Gastroesophageal sphincter (tissue), 4 donors: ENCODE data around the gene DNAAF6. TPM values are rescaled to one million over a fixed set of nuclear protein-coding genes. Genes with fewer than 3 reads are reported as not detected.

ENCODE experiments used
- ATAC-seq: fragments of 150-250 bp; one replicate; pipeline ENCODE4 v1.9.1; 2016; ENCODE audit warnings: mild to moderate bottlenecking, moderate library complexity
- H3K27ac ChIP-seq, 4 donors: fragments of 200-600 bp; sonication (generic) in 3 of 4; 1 replicate in 3 of 4; 2 replicates in 1 of 4; pipeline ENCODE4 v1.5.1; 2016 to 2019
- H3K27me3 ChIP-seq: fragments of 200-600 bp; sonication (generic); one replicate; pipeline ENCODE4 v1.5.1; 2019
- H3K36me3 ChIP-seq, 2 donors: fragments of 200-600 bp; sonication (generic); one replicate each; pipeline ENCODE4 v1.5.1; 2019; ENCODE audit warnings: control low read depth in 1 of 2
- H3K4me1 ChIP-seq, 3 donors: fragments of 200-600 bp; sonication (generic); 1 replicate in 2 of 3; 2 replicates in 1 of 3; pipeline ENCODE4 v1.5.1; 2016 to 2019; ENCODE audit warnings: control low read depth in 2 of 3
- H3K4me3 ChIP-seq, 2 donors: fragments of 200-600 bp; sonication (generic); one replicate each; pipeline ENCODE4 v1.5.1; 2019; ENCODE audit warnings: mild to moderate bottlenecking in 1 of 2, moderate library complexity in 1 of 2
- H3K9me3 ChIP-seq, 3 donors: fragments of 200-600 bp; sonication (generic); one replicate each; pipeline ENCODE4 v1.5.1; 2017 to 2019; ENCODE audit warnings: control low read depth in 2 of 3
- EP300 ChIP-seq: sonication (generic); formaldehyde crosslinking; IDR thresholded peaks from one replicate; pipeline ENCODE4 v1.6.1; 2017; ENCODE audit warnings: antibody characterized with exemption, mild to moderate bottlenecking
- POLR2A ChIP-seq, 2 donors: fragments of 450-650 bp; IDR thresholded peaks; one replicate each; pipeline ENCODE4 v1.6.1; 2017; ENCODE audit warnings: antibody characterized with exemption in 2 of 2, mild to moderate bottlenecking in 2 of 2, moderate library complexity in 1 of 2
- POLR2AphosphoS5 ChIP-seq: sonication (generic); formaldehyde crosslinking; IDR thresholded peaks from one replicate; pipeline ENCODE4 v1.6.1; 2017; ENCODE audit warnings: antibody characterized with exemption
- WGBS, 2 donors: methylation state at CpG; one replicate each; pipeline ENCODE4 v1.1.5; 2018; ENCODE audit warnings: low coverage in 1 of 2; 5-methylcytosine and 5-hydroxymethylcytosine counted together
- total RNA-seq, 4 donors: library from RNA; depleted of rRNA; stranded (reverse); fragments of >200 nt; gene quantifications; one replicate each; pipeline ENCODE4 v1.1.0, GENCODE V29; 2016
- TF ChIP-seq, protein P1 (sequence below), 4 experiments: fragments of 200-600 bp in 2 of 4; fragments of 450-650 bp in 2 of 4; sonication (generic) in 1 of 4; IDR thresholded peaks; one replicate each; pipeline ENCODE4 v1.5.1; 2017 to 2019; ENCODE audit warnings: antibody characterized with exemption in 4 of 4, mild to moderate bottlenecking in 2 of 4, moderate library complexity in 2 of 4

The DNAAF6 gene
- total RNA-seq, 4 donors from 2014 or later: 0.19 TPM; not detected in 3

GRCh38 chrX:107207089-107207488 lies 678 bp downstream of the DNAAF6 start:
- Histone ChIP-seq H3K36me3 (no peaks in the 10 kb centered on the region), H3K4me3 (no peak overlapping the region), H3K27ac (no peak overlapping the region), H3K27me3 (no peaks in the 10 kb centered on the region), H3K9me3 (no peaks in the 10 kb centered on the region), H3K4me1 (peaks cover 0 to 4% (median 0%) of the 10 kb centered on the region in 3 donors)
- ATAC-seq: no peak
- WGBS, 2 donors: 88 to 92% methylated on average over 1 to 5 of the region's 7 CpGs
- TF ChIP-seq EP300: no peak
- no peak for TF ChIP-seq POLR2A (IDR thresholded peaks at IDR 0.05)
- TF ChIP-seq, protein P1, sequence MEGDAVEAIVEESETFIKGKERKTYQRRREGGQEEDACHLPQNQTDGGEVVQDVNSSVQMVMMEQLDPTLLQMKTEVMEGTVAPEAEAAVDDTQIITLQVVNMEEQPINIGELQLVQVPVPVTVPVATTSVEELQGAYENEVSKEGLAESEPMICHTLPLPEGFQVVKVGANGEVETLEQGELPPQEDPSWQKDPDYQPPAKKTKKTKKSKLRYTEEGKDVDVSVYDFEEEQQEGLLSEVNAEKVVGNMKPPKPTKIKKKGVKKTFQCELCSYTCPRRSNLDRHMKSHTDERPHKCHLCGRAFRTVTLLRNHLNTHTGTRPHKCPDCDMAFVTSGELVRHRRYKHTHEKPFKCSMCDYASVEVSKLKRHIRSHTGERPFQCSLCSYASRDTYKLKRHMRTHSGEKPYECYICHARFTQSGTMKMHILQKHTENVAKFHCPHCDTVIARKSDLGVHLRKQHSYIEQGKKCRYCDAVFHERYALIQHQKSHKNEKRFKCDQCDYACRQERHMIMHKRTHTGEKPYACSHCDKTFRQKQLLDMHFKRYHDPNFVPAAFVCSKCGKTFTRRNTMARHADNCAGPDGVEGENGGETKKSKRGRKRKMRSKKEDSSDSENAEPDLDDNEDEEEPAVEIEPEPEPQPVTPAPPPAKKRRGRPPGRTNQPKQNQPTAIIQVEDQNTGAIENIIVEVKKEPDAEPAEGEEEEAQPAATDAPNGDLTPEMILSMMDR (IDR thresholded peaks at IDR 0.05): no peak
- no peak for TF ChIP-seq POLR2AphosphoS5

DNA sequence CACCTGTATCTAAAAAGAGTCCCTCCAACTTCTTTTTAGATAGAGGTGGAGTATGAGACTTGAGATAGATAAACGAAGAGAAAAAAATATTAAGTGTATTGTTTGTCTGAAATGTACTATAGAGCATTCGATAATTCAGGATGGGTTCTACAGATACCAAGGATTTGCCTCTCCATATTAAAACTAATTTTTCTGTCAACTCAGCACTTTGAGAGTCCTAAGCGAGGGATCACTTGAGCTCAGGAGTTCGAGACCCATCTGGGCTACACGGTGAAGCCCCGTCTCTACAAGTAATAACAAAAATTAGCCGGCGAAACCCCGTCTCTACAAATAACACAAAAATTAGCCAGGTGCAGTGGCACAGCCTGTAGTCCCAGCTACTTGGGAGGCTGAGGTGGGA lies 1.5 kb downstream of the DNAAF6 start:
- no peaks in the 10 kb centered on the region for H3K27me3 ChIP-seq

GRCh38 chrX:107213477-107213876 lies 7.1 kb downstream of the DNAAF6 start:
- 93 to 100% methylated on average over 1 of the region's 1 CpG for WGBS, 2 donors
- no peak overlapping the region for H3K27ac ChIP-seq
- H3K36me3 ChIP-seq: no peaks in the 10 kb centered on the region
- H3K4me3 ChIP-seq: no peak overlapping the region
- no peaks in the 10 kb centered on the region for H3K27me3 ChIP-seq
- no peak for TF ChIP-seq POLR2AphosphoS5
- no peak for ATAC-seq
- H3K4me1 ChIP-seq: no peaks in the 10 kb centered on the region
- H3K9me3 ChIP-seq: no peaks in the 10 kb centered on the region

More for the DNA sequence above, 1.5 kb downstream of the DNAAF6 start:
- 79 to 100% methylated on average over 2 of the region's 9 CpGs for WGBS, 2 donors
- Histone ChIP-seq H3K36me3 (no peaks in the 10 kb centered on the region), H3K27ac (no peak overlapping the region), H3K9me3 (no peaks in the 10 kb centered on the region), H3K4me3 (no peak overlapping the region), H3K4me1 (peaks cover 0 to 4% (median 0%) of the 10 kb centered on the region in 3 donors)
- TF ChIP-seq EP300 (no peak), POLR2A (IDR thresholded peaks at IDR 0.05) (no peak), POLR2AphosphoS5 (no peak)
- TF ChIP-seq, protein P1 (IDR thresholded peaks at IDR 0.05): no peak
- no peak for ATAC-seq

GRCh38 chrX:107226757-107227156 lies 20.3 kb downstream of the DNAAF6 start:
- WGBS, 2 donors: 91% methylated on average over 1 of the region's 1 CpG; no CpG with 5 or more reads in 1 of the 2 donors
- Histone ChIP-seq H3K36me3 (no peaks in the 10 kb centered on the region), H3K4me1 (no peaks in the 10 kb centered on the region), H3K9me3 (no peaks in the 10 kb centered on the region), H3K27ac (no peak overlapping the region), H3K4me3 (no peak overlapping the region), H3K27me3 (no peaks in the 10 kb centered on the region)
- no peak for ATAC-seq
- TF ChIP-seq POLR2A (IDR thresholded peaks at IDR 0.05): no peak
- TF ChIP-seq POLR2AphosphoS5: no peak
- TF ChIP-seq, protein P1 (IDR thresholded peaks at IDR 0.05): no peak
- no peak for TF ChIP-seq EP300

GRCh38 chrX:107227780-107228485 lies 21.5 kb downstream of the DNAAF6 start:
- Histone ChIP-seq H3K27ac (no peak overlapping the region), H3K4me3 (no peak overlapping the region), H3K9me3 (no peaks in the 10 kb centered on the region), H3K27me3 (no peaks in the 10 kb centered on the region), H3K4me1 (no peaks in the 10 kb centered on the region), H3K36me3 (no peaks in the 10 kb centered on the region)
- 80 to 100% methylated on average over 1 to 2 of the region's 2 CpGs for WGBS, 2 donors
- ATAC-seq: no peak
- no peak for TF ChIP-seq EP300
- TF ChIP-seq POLR2AphosphoS5: no peak
- TF ChIP-seq, protein P1 (IDR thresholded peaks at IDR 0.05): no peak
- TF ChIP-seq POLR2A (IDR thresholded peaks at IDR 0.05): no peak
